Measurements from ENCODE around the gene TJP2. TPM values are rescaled to one million over a fixed set of nuclear protein-coding genes. Genes with fewer than 3 reads are reported as not detected.

Gene TJP2
- total RNA-seq, 2 experiments from 2014 or later, result 6.3 to 8.0 TPM

GRCh38 chr9:69252436-69252835 is 78.4 kb downstream of the TJP2 start:
- H3K9me3 Mint-ChIP-seq, result no peaks in the 10 kb centered on the region
- CTCF ChIA-PET, result no interaction called here
- DNase-seq (no peak), ATAC-seq (ENCODE audit: poor library complexity) (no peak)
- no peak for TF ChIP-seq CTCF (IDR thresholded peaks at IDR 0.05)
- Histone ChIP-seq H3K27ac (ENCODE audit: low read depth in 1 of 2, low read length in 2 of 2) (no peak overlapping the region), H3K9me3 (ENCODE audit: control insufficient read depth in 1 of 2, insufficient read depth in 1 of 2, low read length in 2 of 2) (no peaks in the 10 kb centered on the region), H3K36me3 (ENCODE audit: insufficient read depth, low read length) (no peaks in the 10 kb centered on the region), H3K27me3 (ENCODE audit: control insufficient read depth in 1 of 2, insufficient read depth in 2 of 2, low read length in 2 of 2) (no peaks in the 10 kb centered on the region), H3K4me3 (ENCODE audit: low read length) (no peak overlapping the region), H3K4me1 (ENCODE audit: insufficient read depth, low read length) (no peaks in the 10 kb centered on the region)
- intact Hi-C loops (cut with DNase I, micrococcal nuclease), result no loop called here
- H3K27ac Mint-ChIP-seq, result no peak overlapping the region
- H3K4me1 Mint-ChIP-seq (ENCODE audit: low read depth), result no peaks in the 10 kb centered on the region
- H3K27me3 Mint-ChIP-seq, result no peaks in the 10 kb centered on the region
- POLR2A ChIA-PET, result no interaction called here
- H3K4me3 Mint-ChIP-seq, result no peak overlapping the region
- peaks cover 9% of the 10 kb centered on the region for H3K36me3 Mint-ChIP-seq (ENCODE audit: low read depth)

GRCh38 chr9:69253057-69253456 is 79.0 kb downstream of the TJP2 start:
- DNase-seq (no peak), ATAC-seq (ENCODE audit: poor library complexity) (no peak)
- no peak overlapping the region for H3K4me3 Mint-ChIP-seq
- POLR2A ChIA-PET, result no interaction called here
- H3K9me3 Mint-ChIP-seq, result no peaks in the 10 kb centered on the region
- H3K27me3 ChIP-seq (ENCODE audit: control insufficient read depth in 1 of 2, insufficient read depth in 2 of 2, low read length in 2 of 2), result no peaks in the 10 kb centered on the region
- H3K27me3 Mint-ChIP-seq, result no peaks in the 10 kb centered on the region
- H3K4me1 ChIP-seq (ENCODE audit: insufficient read depth, low read length), result no peaks in the 10 kb centered on the region
- no peak overlapping the region for H3K27ac Mint-ChIP-seq
- peaks cover 5% of the 10 kb centered on the region for H3K36me3 Mint-ChIP-seq (ENCODE audit: low read depth)
- H3K36me3 ChIP-seq (ENCODE audit: insufficient read depth, low read length), result no peaks in the 10 kb centered on the region
- no peaks in the 10 kb centered on the region for H3K4me1 Mint-ChIP-seq (ENCODE audit: low read depth)
- TF ChIP-seq CTCF (IDR thresholded peaks at IDR 0.05), result no peak
- H3K27ac ChIP-seq (ENCODE audit: low read depth in 1 of 2, low read length in 2 of 2), result no peak overlapping the region
- intact Hi-C loops (cut with DNase I, micrococcal nuclease), result no loop called here
- CTCF ChIA-PET, result no interaction called here
- no peaks in the 10 kb centered on the region for H3K9me3 ChIP-seq (ENCODE audit: control insufficient read depth in 1 of 2, insufficient read depth in 1 of 2, low read length in 2 of 2)
- H3K4me3 ChIP-seq (ENCODE audit: low read length), result no peak overlapping the region

- Histone ChIP-seq H3K9me3 (ENCODE audit: control insufficient read depth in 1 of 2, insufficient read depth in 1 of 2, low read length in 2 of 2) (no peaks in the 10 kb centered on the region), H3K36me3 (ENCODE audit: insufficient read depth, low read length) (no peaks in the 10 kb centered on the region), H3K4me1 (ENCODE audit: insufficient read depth, low read length) (no peaks in the 10 kb centered on the region), H3K27ac (ENCODE audit: low read depth in 1 of 2, low read length in 2 of 2) (no peak overlapping the region), H3K27me3 (ENCODE audit: control insufficient read depth in 1 of 2, insufficient read depth in 2 of 2, low read length in 2 of 2) (no peaks in the 10 kb centered on the region), H3K4me3 (ENCODE audit: low read length) (no peak overlapping the region)
- Mint-ChIP-seq H3K27ac (no peak overlapping the region), H3K4me3 (no peak overlapping the region), H3K27me3 (no peaks in the 10 kb centered on the region), H3K4me1 (ENCODE audit: low read depth) (no peaks in the 10 kb centered on the region), H3K36me3 (ENCODE audit: low read depth) (peaks cover 5% of the 10 kb centered on the region), H3K9me3 (no peaks in the 10 kb centered on the region)
- ChIA-PET CTCF (no interaction called here), POLR2A (no interaction called here)
- no peak for TF ChIP-seq CTCF (IDR thresholded peaks at IDR 0.05)
- DNase-seq (no peak), ATAC-seq (ENCODE audit: poor library complexity) (no peak)
- intact Hi-C loops (cut with DNase I, micrococcal nuclease), result no loop called here
Observed at GRCh38 chr9:69254223-69254622, 80.1 kb downstream of the TJP2 start.
